NCI-H1105 treated with DMSO at 0.1 percent for 48 hours (cell line): ENCODE data around the gene AHNAK2.
"Not testable (repeated sequence)": the region's sequence is repeated elsewhere in the genome, so short reads cannot be mapped to it uniquely, and the experiment has no call there.

ENCODE experiments used
- DNase-seq: peaks from one replicate; lab custom pipeline; 2025; lab: John Stamatoyannopoulos, UW

AHNAK2 gene

GRCh38 chr14:104925855-104926609 is 52.1 kb downstream of the AHNAK2 start:
- DNase-seq, result no peak

DNA sequence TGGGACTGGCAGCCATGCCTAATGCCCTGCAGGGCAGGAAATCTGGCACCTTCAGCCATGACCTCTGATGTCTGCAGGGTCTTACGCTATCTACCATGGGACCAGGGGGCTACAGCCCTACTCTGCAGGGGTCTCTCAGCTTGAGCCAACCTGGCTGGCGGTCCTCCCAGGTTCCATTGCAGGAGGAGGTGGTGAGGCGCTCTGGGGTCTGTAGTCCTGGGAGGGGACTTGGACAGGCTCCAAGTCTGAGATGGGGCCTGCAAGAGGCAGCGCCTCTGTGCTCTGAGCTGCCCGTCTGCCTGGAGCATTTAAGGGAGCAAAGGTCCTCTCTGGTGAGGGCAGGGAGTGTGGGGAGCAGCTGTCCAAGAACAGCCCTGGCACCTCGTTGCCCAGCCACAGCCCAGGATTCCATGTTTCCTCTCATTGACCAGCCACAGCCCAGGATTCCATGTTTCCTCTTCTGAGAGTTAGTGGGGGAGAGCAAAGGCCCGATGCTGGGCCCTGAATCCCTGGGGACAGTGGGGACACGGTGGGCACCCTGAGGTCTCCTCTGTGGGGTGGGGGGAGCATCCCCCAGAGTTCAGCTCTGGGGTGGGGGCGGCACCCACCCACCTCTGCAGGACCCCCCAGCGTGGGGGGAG is 52.8 kb downstream of the AHNAK2 start:
- DNase-seq, result no peak

- DNase-seq, result no peak
Observed at GRCh38 chr14:104924421-104925213, 53.6 kb downstream of the AHNAK2 start, which contains the start of gene PLD4. Gene PLD4 (plus strand): TSS chr14:104924879. CDS start chr14:104927141, 2,262 bp downstream.

- DNase-seq, result no peak
Observed at GRCh38 chr14:104923640-104924420, 54.3 kb downstream of the AHNAK2 start.

DNA sequence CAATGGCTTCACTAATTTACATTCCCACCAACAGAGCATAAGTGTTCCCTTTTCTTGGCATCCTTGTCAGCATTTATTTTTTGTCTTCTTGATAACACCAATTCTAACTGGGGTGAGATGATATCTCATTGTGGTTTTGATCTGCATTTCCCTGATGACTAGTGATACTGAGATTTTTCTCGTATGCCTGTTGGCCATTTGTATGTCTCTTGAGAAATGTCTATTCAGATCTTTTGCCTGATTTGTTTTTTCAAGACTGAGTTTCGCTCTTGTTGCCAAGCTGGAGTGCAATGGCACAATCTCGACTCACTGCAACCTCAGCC is 58.2 kb downstream of the AHNAK2 start:
- no peak for DNase-seq

GRCh38 chr14:104919152-104919992 is 58.8 kb downstream of the AHNAK2 start:
- DNase-seq, result not testable (repeated sequence)

DNA sequence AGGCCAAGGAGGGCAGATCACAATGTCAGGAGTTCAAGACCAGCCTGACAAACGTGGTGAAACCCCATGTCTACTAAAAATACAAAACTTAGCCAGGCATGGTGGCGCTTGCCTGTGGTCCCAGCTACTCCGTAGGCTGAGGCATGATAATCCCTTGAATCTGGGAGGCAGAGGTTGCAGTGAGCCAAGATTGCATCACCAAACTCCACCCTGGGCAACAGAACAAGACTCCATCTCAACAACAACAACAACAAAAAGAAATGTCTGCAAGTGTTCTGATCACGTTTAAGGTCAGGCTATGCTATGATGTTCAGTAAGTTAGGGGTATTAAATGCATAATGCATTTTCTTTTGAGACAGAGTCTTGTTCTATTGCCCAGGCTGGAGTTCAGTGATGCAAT is 60.2 kb downstream of the AHNAK2 start:
- no peak for DNase-seq

GRCh38 chr14:104917116-104917515 is 61.1 kb downstream of the AHNAK2 start:
- no peak for DNase-seq

DNA sequence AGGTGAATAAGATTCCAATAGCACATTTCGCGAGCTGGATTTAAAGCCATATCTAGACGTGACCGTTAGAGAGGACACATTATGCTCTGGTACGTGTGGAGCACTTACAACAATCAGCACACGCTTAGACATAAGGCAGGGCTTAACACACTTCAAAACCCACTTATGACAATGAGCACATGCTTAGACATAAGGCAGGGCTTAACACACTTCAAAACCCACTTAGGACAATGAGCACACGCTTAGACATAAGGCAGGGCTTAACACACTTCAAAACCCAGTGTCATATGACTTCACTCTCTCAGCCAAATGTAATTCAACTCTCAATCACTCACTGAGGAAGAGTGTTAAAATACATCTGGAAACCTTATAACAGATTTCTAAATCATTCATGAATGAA is 64.7 kb downstream of the AHNAK2 start:
- no peak for DNase-seq

DNA sequence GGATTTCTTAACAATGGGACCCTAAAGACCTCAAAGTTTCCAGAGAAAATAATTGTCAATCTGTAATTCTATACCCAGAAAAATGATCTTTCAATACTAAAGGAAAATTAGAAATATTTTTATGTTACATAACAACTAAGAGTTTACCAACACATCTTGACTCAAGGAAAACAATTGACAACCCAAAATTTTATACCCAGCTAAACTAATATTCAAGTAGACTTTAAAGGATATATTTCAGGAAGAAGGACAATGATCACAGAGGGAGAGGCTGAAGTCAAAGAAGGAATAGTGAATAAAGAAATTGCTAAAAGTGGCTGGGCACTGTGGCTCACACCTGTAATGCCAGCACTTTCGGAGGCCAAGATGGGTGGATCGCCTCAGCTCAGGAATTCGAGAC is 66.1 kb downstream of the AHNAK2 start:
- no peak for DNase-seq

GRCh38 chr14:104908303-104908702 is 69.9 kb downstream of the AHNAK2 start:
- peak; percentile 29 for DNase-seq

DNA sequence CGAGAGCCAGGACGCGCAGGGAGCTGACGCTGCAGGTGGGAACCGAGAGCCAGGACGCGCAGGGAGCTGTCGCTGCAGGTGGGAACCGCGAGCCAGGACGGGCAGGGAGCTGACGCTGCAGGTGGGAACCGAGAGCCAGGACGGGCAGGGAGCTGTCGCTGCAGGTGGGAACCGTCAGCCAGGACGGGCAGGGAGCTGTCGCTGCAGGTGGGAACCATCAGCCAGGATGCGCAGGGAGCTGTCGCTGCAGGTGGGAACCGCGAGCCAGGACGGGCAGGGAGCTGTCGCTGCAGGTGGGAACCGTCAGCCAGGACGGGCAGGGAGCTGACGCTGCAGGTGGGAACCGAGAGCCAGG is 72.6 kb downstream of the AHNAK2 start:
- not testable (repeated sequence) for DNase-seq

GRCh38 chr14:104904650-104905578 is 73.3 kb downstream of the AHNAK2 start:
- peak; percentile 1 for DNase-seq

GRCh38 chr14:104903990-104904389 is 74.2 kb downstream of the AHNAK2 start:
- DNase-seq, result no peak

DNA sequence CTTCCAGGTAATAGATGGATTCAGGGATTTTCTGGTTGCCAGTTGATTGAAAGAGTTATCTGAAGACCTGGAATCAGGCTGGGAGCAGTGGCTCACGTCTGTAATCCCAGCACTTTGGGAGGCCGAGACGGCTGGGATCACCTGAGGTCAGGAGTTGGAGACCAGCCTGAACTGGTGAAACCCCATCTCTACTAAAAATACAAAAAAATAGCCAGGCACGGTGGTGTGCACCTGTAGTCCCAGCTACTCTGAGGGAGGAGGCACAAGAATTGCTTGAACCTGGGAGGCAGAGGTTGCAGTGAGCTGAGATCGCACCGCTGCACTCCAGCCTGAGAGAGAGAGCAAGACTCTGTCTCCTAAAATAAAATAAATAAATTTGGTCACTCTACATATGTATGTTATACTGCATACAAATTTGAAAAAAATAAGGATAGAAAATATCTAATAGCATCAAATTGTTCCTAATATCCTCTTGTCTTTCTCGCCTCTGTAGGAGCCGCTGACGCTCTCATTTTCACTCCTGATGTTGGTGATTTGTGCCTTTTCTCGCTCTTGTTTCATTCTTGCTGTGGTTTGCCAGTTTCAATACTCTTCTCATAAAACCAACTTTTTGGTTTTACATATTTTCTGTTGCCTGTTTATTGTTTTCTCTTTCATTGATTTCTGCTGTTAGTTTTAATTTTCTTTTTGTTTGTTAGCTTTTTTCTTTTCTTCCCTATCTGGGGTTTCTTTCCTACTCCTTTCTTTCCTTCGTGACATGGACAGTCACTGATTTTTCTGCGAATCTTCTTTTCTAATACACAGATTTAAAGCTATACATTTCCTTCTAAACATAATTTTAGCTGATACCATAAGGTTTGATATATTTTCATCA is 77.3 kb downstream of the AHNAK2 start:
- DNase-seq, result no peak

GRCh38 chr14:104899781-104900180 is 78.4 kb downstream of the AHNAK2 start:
- no peak for DNase-seq

- DNase-seq, result no peak
Observed at GRCh38 chr14:104898870-104899510, 79.2 kb downstream of the AHNAK2 start.

DNA sequence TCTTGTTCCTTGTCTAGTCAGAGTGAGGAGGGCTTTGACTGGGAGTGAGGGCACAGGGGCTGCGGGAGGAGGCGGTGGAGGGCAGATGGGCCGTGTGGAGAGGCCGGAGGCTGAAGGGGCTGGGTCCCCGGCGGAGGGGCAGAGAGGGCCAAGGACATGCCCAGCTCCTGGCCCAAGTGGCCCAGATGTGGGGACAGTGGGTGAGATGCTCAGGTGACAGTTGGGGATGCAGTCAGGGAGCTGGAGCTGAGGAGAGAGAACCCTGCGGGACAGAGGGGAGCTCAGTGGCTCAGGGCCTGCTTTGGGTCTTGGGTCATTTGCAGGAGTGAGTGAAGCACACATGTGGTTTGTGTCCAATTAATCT is 80.0 kb downstream of the AHNAK2 start:
- no peak for DNase-seq
